K562 (cell line): Measurements from ENCODE around the gene UBE2D2. TPM values are rescaled to one million over a fixed set of nuclear protein-coding genes. Genes with fewer than 3 reads are reported as not detected.
A peak's percentile ranks its signal among the peaks of the same experiment; 100 is the strongest.

Experiments
- ATAC-seq: fragments of 200-7000 bp; cut with Tn5 transposase; 3 replicates; pipeline ENCODE4 v1.9.1; 2020; ENCODE audit warnings: moderate library complexity
- BruUV-seq: library from RNA; stranded (reverse); fragments of 400-500 nt; replicated peaks from 2 replicates; lab custom pipeline; 2021; lab: Mats Ljungman, UMichigan
- CTCF ChIA-PET: fragments of 300-600 bp; formaldehyde crosslinking; extraction: SDS; loops from one replicate; lab custom pipeline; 2021; ENCODE audit warnings: low intra/inter-chr PET ratio; lab: Yijun Ruan, JAX
- POLR2A ChIA-PET: fragments of 300-600, 350-650 bp; sonication (Branson Sonifier 250); formaldehyde crosslinking; extraction: SDS; loops from one replicate; lab custom pipeline; 2021; ENCODE audit warnings: antibody characterized with exemption, inconsistent platforms; lab: Yijun Ruan, JAX
- DNase-seq, 4 experiments: peaks; one replicate each; pipeline versions ENCODE4 v3.0.0 to v3.0.0-alpha.2; 2011 to 2018; ENCODE audit warnings: low spot score in 3 of 4, mixed read lengths in 3 of 4; ENCODE audit errors: extremely low read depth in 1 of 4
- FAIRE-seq: peaks from 2 replicates; lab custom pipeline; 2011; peaks lifted over from hg19 to GRCh38; lab: Jason Lieb, UNC
- H2AFZ ChIP-seq: 2 replicates; pipeline ENCODE4 v1.6.0; 2011; ENCODE audit warnings: low read depth, low read length, control low read depth, inconsistent platforms
- H3K27ac ChIP-seq: fragments of 200-600 bp; 3 replicates; pipeline ENCODE4 v1.8.0; 2011; ENCODE audit warnings: low read depth, mild to moderate bottlenecking, control low read depth, inconsistent platforms, low read length, moderate library complexity, mixed read lengths; ENCODE audit errors: extremely low read depth
- H3K27me3 ChIP-seq, 2 experiments: fragments of 300-600 bp in 1 of 2; 2 replicates in 1 of 2; 3 replicates in 1 of 2; pipeline versions ENCODE4 v1.6.0 to v1.8.0; 2011; ENCODE audit warnings: inconsistent platforms in 2 of 2, low read length in 2 of 2, mild to moderate bottlenecking in 1 of 2, mixed read lengths in 1 of 2, moderate library complexity in 1 of 2; ENCODE audit not compliant: control insufficient read depth in 2 of 2, insufficient read depth in 2 of 2
- H3K36me3 ChIP-seq: fragments of 300-600 bp; 3 replicates; pipeline ENCODE4 v1.8.0; 2011; ENCODE audit warnings: mild to moderate bottlenecking, low read length, inconsistent platforms; ENCODE audit not compliant: control insufficient read depth, insufficient read depth
- H3K4me1 ChIP-seq, 2 experiments: fragments of 200-600 bp in 1 of 2; replicated peaks in 1 of 2; 2 replicates in 1 of 2; 3 replicates in 1 of 2; pipeline versions ENCODE4 v1.5.1 to v1.8.0; 2011; ENCODE audit warnings: inconsistent platforms in 2 of 2, low read length in 2 of 2, mild to moderate bottlenecking in 1 of 2, mixed read lengths in 1 of 2, moderate library complexity in 1 of 2; ENCODE audit not compliant: control insufficient read depth in 2 of 2, insufficient read depth in 2 of 2
- H3K4me2 ChIP-seq: 2 replicates; pipeline ENCODE4 v1.6.1; 2011; ENCODE audit warnings: low read length, control low read depth, inconsistent platforms, mixed read lengths; ENCODE audit not compliant: insufficient read depth
- H3K4me3 ChIP-seq: fragments of 200-600 bp; sonication (generic), shearing (Covaris generic); 2 replicates; pipeline ENCODE4 v1.5.1; 2016; ENCODE audit warnings: control low read depth, inconsistent platforms
- H3K79me2 ChIP-seq: fragments of 200-600 bp; 3 replicates; pipeline ENCODE4 v1.8.0; 2011; ENCODE audit warnings: low read length, inconsistent platforms; ENCODE audit not compliant: control insufficient read depth, insufficient read depth
- H3K9ac ChIP-seq, 2 experiments: 2 replicates each; pipeline versions ENCODE4 v1.6.0 to v1.6.1; 2011; ENCODE audit warnings: low read depth in 2 of 2, low read length in 2 of 2, control low read depth in 1 of 2, inconsistent platforms in 1 of 2, mild to moderate bottlenecking in 1 of 2, mixed read lengths in 1 of 2; ENCODE audit not compliant: insufficient read depth in 1 of 2
- H3K9me1 ChIP-seq: one replicate; pipeline ENCODE4 v1.6.0; 2011; ENCODE audit warnings: inconsistent platforms, mild to moderate bottlenecking, low read length, moderate library complexity; ENCODE audit not compliant: control insufficient read depth, insufficient read depth
- H3K9me3 ChIP-seq: replicated peaks from 2 replicates; pipeline ENCODE4 v1.5.1; 2011; ENCODE audit warnings: low read depth, low read length, inconsistent platforms; ENCODE audit not compliant: control insufficient read depth, insufficient read depth
- H4K20me1 ChIP-seq: replicated peaks from 2 replicates; pipeline ENCODE4 v1.6.1; 2011; ENCODE audit warnings: low read length, inconsistent platforms, mixed read lengths; ENCODE audit not compliant: control insufficient read depth, insufficient read depth
- BRF2 ChIP-seq: IDR thresholded peaks from 3 replicates; pipeline ENCODE4 v1.6.1; 2011; ENCODE audit warnings: borderline replicate concordance, mild to moderate bottlenecking; ENCODE audit not compliant: insufficient read length, insufficient read depth
- GTF3C2 ChIP-seq: IDR thresholded peaks from 3 replicates; pipeline ENCODE4 v1.6.1; 2011; ENCODE audit warnings: borderline replicate concordance, mild to moderate bottlenecking, moderate library complexity; ENCODE audit not compliant: insufficient read length; ENCODE audit errors: extremely low read depth
- ILF3 ChIP-seq: fragments of 450-650 bp; IDR thresholded peaks from 2 replicates; pipeline ENCODE4 v1.6.1; 2018; ENCODE audit warnings: antibody characterized with exemption, mild to moderate bottlenecking, moderate library complexity, borderline replicate concordance
- IRF9 ChIP-seq: fragments of 450-650 bp; IDR thresholded peaks from 2 replicates; pipeline ENCODE4 v1.6.1; 2016; ENCODE audit warnings: missing biosample characterization, missing genetic modification characterization
- KLF16 ChIP-seq: IDR thresholded peaks from 2 replicates; pipeline ENCODE4 v1.6.1; 2016; ENCODE audit warnings: antibody characterized with exemption
- NFIX ChIP-seq: fragments of 250-450 bp; sonication (Bioruptor Pico); IDR thresholded peaks from 2 replicates; pipeline ENCODE4 v1.4.0; 2020; ENCODE audit warnings: low read depth, mild to moderate bottlenecking, moderate library complexity
- NR0B1 ChIP-seq: fragments of 450-650 bp; IDR thresholded peaks from one replicate; pipeline ENCODE4 v1.6.1; 2018; ENCODE audit warnings: mild to moderate bottlenecking, moderate library complexity; ENCODE audit not compliant: partially characterized antibody
- NUFIP1 ChIP-seq: fragments of 450-650 bp; IDR thresholded peaks from 2 replicates; pipeline ENCODE4 v1.6.1; 2018; ENCODE audit not compliant: partially characterized antibody
- RBFOX2 ChIP-seq: fragments of 200-400 bp; formaldehyde crosslinking; IDR thresholded peaks from 2 replicates; pipeline ENCODE4 v1.6.1; 2017; ENCODE audit warnings: low read depth, mild to moderate bottlenecking, low read length, moderate library complexity
- ZNF445 ChIP-seq: fragments of 250-450 bp; sonication (Bioruptor Pico); IDR thresholded peaks from 2 replicates; pipeline ENCODE4 v1.4.0; 2020; ENCODE audit warnings: low read depth, mild to moderate bottlenecking, moderate library complexity
- ZNF507 ChIP-seq: conservative IDR thresholded peaks from 2 replicates; pipeline ENCODE4 v1.6.1; 2017; ENCODE audit warnings: missing genetic modification characterization, missing compliant biosample characterization
- ZNF655 ChIP-seq: fragments of 250-450 bp; sonication (Bioruptor Pico); IDR thresholded peaks from 2 replicates; pipeline ENCODE4 v1.5.0; 2021
- WGBS: fragments of 100-300 bp; shearing (Covaris generic); methylation state at CpG from one replicate; pipeline ENCODE4 v1.1.6; 2016; ENCODE audit warnings: low coverage, mixed read lengths; ENCODE audit not compliant: insufficient coverage; ENCODE audit errors: missing lambda C conversion rate; 5-methylcytosine and 5-hydroxymethylcytosine counted together
- in situ Hi-C: fragments of 300-500 bp; cut with MboI; formaldehyde crosslinking; loops from 4 replicates; pipeline ENCODE4 v1.15.0; 2018; ENCODE audit warnings: inconsistent platforms, mixed read lengths
- intact Hi-C: fragments of 100-400 bp; cut with micrococcal nuclease; formaldehyde crosslinking; loops from 2 replicates; pipeline ENCODE4 v1.14.2; 2022
- polyA plus RNA-seq, 8 experiments: library from polyadenylated mRNA; depleted of rRNA in 4 of 8; stranded (reverse) in 5 of 8; unstranded in 3 of 8; fragments of >200 nt; fragmentation: Nextera tagmentation in 2 of 8; fragmentation: Illumina TruSeq in 1 of 8; extraction: Ambion mirVana in 2 of 8; extraction: Trizol in 1 of 8; gene quantifications; 2 replicates each; pipeline versions ENCODE4 v1.2.1 to v1.2.3, GENCODE V29; 2011 to 2014; ENCODE audit warnings: inconsistent platforms in 1 of 8, missing spikeins in 1 of 8
- total RNA-seq, 7 experiments: library from RNA; depleted of rRNA in 6 of 7; stranded (reverse); fragments of >200 nt in 6 of 7; fragmentation: Illumina TruSeq in 2 of 7; extraction: Trizol in 2 of 7; gene quantifications; 2 replicates each; pipeline versions ENCODE4 v1.2.1 to v1.2.3, GENCODE V29; 2011 to 2021; ENCODE audit warnings: low replicate concordance in 1 of 7

Gene UBE2D2
- total and polyA plus RNA-seq, 9 of the 15 experiments (the other 6 are each of a cell fraction or from before 2014, with no cell fraction given): 53.6 to 198 (median 122) TPM

GRCh38 chr5:139565411-139566305, 4.5 kb downstream of the UBE2D2 start:
- Histone ChIP-seq H3K4me3 (0 out of 2 replicates have a peak overlapping the region, but pooled peaks have one; percentile 2), H3K4me2 (peak overlapping the region; percentile 47; the same call in 1 of the 2 replicates), H3K79me2 (peaks cover 97% of the 10 kb centered on the region), H3K9me3 (no peaks in the 10 kb centered on the region), H3K27ac (peak overlapping the region; percentile 42; the same call in 2 of the 3 replicates), H2AFZ (no peak overlapping the region), H3K9me1 (no peaks in the 10 kb centered on the region), H3K36me3 (peaks cover 67% of the 10 kb centered on the region), H3K9ac (peak overlapping the region in 1 of 2 experiments; percentile 11; a peak in 2 of 4 replicates), H3K4me1 (peaks cover 17 to 20% of the 10 kb centered on the region in 2 experiments; a peak in 4 of 5 replicates), H4K20me1 (peaks cover 18% of the 10 kb centered on the region), H3K27me3 (no peaks in the 10 kb centered on the region)
- DNase-seq: no peak
- intact Hi-C loops (loop anchor here (10.0 kb wide), 1 partner anchor 129 kb away; no protein-coding TSS in a partner anchor), in situ Hi-C loops (no loop called here)
- ATAC-seq: no peak
- FAIRE-seq: no peak
- WGBS: 75% methylated on average over 6 of the region's 6 CpGs
- POLR2A ChIA-PET: interaction anchor here (0.9 to 3.1 kb wide), 4 partner anchors 10 to 248 kb away, joined by 3 to 19 read pairs (median 4); no protein-coding TSS in a partner anchor
- BruUV-seq: no TSS peak
- CTCF ChIA-PET: no interaction called here
- TF ChIP-seq KLF16: no peak
- no peak for TF ChIP-seq IRF9
- TF ChIP-seq ZNF445 (CRISPR knock-in tag): no peak
- TF ChIP-seq RBFOX2: no peak
- no peak for TF ChIP-seq ZNF507
- TF ChIP-seq ZNF655: no peak
- no peak for TF ChIP-seq BRF2
- TF ChIP-seq ILF3: no peak
- no peak for TF ChIP-seq NR0B1
- TF ChIP-seq GTF3C2: no peak
- no peak for TF ChIP-seq NFIX
- TF ChIP-seq NUFIP1: no peak
